ENCODE measurements around the gene CD22.

CD22 gene

DNA sequence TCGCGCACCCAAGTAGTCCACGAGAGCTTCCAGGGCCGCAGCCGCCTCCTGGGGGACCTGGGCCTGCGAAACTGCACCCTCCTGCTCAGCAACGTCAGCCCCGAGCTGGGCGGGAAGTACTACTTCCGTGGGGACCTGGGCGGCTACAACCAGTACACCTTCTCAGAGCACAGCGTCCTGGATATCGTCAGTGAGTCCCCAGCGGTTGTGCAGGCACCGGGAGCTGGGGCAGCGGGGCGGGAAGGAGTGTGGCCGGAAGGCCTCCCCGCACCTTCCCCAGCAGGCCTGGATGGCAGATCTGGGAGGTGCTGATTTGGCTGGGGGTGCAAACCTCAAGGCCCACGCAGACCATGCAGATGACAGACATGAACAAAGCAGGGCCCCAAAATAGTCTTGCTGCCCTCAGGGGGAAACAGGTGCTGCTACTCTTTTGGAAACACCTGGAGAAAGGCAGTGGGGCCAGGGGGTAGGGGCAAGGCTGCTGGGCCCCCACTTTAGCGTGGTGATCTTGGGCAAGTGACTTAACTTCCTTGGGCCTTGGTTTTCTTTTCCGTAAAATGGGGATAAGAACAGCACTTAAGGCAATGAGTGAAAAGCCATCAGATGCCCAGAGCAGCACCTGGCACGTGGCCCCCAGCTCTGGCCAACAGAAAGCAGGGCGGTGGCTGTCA lies 33.1 kb upstream of the CD22 start:
- peak; percentile 85 for DNase-seq (ENCODE audit: low spot score)

DNA sequence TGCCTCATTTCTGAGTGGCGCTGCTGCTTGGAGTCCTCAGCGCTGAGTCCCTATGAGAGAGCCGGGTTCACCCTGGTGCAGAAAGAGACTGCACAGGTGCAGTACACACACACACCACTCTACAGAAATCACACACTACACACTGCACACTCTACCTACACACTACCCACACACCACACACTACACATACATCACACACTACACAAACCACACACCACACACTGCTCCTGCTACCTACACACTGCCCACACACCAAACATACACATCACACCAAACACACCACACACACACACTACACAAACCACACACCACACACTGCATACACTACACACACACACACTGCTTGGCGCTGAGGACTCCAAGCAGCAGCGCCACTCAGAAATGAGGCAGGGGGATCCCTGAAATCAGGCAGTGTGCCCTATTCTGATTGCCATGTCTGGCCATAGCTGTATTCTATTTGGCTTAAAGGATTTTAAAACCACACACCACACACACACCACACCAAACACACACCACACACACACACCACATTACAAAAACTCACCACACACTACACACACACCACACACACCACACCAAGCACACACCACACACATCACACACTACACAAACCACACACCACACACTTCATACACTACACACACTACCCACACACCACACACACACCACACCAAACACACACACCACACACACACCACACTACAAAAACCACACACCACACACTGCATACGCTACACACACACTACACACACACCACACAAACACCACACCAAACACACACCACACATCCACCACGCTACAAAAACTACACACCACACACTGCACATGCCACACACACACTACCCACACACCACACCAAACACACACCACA lies 32.1 kb upstream of the CD22 start:
- peak; percentile 33 for DNase-seq (ENCODE audit: low spot score)

DNA sequence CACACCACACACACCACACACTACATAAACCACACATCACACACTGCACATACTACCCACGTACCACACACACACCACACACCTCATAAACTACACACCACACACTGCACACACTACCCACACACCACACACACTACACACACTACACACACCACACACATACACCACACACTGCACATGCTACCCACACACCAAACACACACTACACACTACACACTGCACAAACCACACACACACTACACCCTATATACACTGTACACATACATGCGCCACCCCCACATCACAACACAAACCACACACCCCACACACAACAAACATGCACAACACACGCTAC lies 31.5 kb upstream of the CD22 start:
- no peak for DNase-seq (ENCODE audit: low spot score)

- no peak for DNase-seq (ENCODE audit: low spot score)
These were observed 31.1 kb upstream of the CD22 start for GRCh38 chr19:35297922-35298321.

GRCh38 chr19:35298561-35298972 lies 30.4 kb upstream of the CD22 start:
- no peak for DNase-seq (ENCODE audit: low spot score)

DNA sequence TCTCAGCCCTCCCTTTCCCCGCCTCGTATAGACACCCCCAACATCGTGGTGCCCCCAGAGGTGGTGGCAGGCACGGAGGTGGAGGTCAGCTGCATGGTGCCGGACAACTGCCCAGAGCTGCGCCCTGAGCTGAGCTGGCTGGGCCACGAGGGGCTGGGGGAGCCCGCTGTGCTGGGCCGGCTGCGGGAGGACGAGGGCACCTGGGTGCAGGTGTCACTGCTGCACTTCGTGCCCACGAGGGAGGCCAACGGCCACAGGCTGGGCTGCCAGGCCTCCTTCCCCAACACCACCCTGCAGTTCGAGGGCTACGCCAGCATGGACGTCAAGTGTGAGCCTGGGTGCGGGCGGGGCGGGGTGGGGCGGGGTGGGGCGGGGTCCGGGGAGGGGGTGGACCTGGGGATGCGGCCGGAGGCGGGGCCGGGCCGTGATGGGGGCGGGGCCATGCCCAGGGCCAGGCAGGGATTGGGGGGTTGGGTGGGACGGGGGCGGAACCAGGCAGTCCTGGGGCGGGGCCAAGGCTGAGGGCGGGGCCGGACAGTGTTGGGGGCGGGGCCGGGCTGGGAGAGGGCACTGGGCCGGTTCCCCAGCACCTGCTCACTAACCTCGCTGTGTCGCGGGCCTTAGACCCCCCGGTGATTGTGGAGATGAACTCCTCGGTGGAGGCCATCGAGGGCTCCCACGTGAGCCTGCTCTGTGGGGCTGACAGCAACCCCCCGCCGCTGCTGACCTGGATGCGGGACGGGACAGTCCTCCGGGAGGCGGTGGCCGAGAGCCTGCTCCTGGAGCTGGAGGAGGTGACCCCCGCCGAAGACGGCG lies 29.3 kb upstream of the CD22 start:
- DNase-seq (ENCODE audit: low spot score) = peak; percentile 57

DNA sequence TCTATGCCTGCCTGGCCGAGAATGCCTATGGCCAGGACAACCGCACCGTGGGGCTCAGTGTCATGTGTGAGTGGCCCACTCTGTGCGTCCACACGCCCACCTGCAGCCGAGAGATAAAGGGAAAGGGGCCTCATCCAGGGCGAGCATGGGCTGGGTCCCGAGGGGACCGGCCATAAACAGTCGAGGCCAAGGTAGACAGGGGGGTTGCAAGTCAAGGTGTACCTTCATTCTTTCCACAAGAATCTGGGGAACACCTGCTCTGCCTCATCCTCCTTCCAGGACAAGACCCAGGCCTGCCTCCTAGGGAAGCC lies 28.7 kb upstream of the CD22 start:
- no peak for DNase-seq (ENCODE audit: low spot score)

GRCh38 chr19:35301961-35302360 lies 27.0 kb upstream of the CD22 start:
- DNase-seq (ENCODE audit: low spot score) = no peak

DNA sequence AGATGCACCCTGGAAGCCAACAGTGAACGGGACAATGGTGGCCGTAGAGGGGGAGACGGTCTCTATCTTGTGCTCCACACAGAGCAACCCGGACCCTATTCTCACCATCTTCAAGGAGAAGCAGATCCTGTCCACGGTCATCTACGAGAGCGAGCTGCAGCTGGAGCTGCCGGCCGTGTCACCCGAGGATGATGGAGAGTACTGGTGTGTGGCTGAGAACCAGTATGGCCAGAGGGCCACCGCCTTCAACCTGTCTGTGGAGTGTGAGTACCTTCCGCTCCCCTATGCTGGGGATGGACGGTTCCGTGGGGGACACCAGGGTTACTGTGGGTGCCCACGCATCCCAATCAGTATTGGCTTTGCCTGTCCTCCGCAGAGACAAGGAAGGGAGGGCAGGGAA lies 26.5 kb upstream of the CD22 start:
- DNase-seq (ENCODE audit: low spot score) = no peak

GRCh38 chr19:35303357-35303915 lies 25.6 kb upstream of the CD22 start:
- no peak for DNase-seq (ENCODE audit: low spot score)

- DNase-seq (ENCODE audit: low spot score) = no peak
These were observed 25.0 kb upstream of the CD22 start for GRCh38 chr19:35304036-35304435.

DNA sequence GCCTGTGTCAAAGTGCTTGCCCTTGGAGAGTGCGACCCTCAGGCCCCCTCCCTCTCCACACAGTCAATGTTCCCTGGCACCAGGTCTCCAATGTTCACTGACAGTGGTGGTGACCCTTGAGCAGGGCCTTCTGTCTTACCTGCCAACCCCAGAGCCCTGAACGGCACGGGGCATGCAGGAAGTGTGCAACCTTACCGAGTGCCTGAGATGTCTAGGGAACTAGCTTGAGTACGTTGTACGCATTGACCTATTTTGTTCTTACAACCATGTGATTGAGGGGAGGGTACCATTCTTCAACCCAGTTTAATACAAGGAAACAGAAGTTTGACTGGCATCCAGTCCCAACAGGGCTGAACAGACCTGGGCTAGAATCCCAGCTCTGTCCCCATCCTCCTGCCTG lies 23.8 kb upstream of the CD22 start:
- no peak for DNase-seq (ENCODE audit: low spot score)

DNA sequence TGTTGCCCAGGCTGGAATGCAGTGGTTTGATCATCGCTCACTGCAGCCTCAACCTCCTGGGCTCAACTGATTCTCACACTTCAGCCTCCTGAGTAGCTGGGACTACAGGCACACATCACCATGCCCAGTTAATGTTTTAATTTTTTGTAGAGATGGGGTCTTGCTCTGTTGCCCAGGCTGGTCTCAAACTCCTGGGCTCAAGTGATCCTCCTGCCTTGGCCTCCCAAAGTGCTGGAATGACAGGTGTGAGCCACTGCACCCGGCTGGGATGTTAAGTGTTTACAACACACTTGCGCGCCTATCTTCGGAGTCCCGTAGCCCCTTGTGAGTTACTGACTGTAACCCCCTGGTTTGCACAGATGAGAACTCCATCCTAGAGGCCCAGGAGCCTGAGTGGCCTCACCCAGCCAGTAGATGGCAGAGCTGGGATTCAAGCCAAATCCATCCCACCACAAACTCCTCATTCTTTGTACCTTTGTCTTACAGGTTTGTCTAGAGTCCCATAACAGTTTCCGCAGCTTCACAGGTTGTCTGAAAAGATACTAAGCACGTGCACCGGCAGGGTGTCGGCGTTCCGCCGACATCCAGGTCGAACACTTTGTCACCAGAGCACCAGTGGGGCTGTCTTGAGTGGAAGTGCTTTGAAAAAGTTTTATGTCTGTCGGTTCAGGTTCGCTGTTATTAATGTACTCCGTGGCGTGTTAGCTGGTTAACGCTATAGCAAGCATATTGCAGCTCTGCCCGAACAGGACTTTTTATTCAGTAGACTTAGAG lies 22.3 kb upstream of the CD22 start:
- DNase-seq (ENCODE audit: low spot score) = peak; percentile 36

GRCh38 chr19:35307931-35308330 lies 21.1 kb upstream of the CD22 start:
- no peak for DNase-seq (ENCODE audit: low spot score)

- no peak for DNase-seq (ENCODE audit: low spot score)
These were observed 20.1 kb upstream of the CD22 start for GRCh38 chr19:35308910-35309309.

- DNase-seq (ENCODE audit: low spot score) = no peak
These were observed 19.3 kb upstream of the CD22 start for GRCh38 chr19:35309481-35310279.

GRCh38 chr19:35310331-35310730 lies 18.7 kb upstream of the CD22 start:
- DNase-seq (ENCODE audit: low spot score) = no peak

DNA sequence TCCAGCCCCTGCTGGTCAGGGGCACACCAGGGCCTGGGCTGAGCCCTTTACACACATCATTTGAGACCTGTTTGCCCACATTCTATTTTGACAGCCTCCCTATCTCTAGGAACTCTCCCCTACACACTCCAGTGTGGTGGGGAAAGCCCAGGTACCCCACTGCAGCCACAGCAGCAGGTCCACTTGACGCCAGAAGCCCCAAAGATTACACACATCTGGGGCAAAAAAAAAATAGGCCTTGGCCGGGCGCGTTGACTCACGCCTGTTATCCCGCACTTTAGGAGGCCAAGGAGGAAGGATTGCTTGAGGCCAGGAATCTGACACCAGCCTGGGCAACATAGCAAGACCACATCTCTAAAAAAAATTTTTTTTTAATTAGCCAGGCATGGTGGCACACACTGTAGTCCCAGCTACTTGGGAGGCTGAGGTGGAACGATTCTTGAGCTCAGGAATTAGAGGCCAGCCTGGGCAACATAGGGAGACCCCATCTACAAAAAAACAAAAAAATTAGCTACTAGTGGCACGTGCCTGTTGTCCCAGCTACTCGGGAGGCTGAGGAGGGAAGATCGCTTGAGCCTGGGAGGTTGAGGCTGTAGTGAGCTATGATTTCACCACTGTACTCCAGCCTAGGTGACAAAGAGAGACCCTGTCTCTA lies 18.0 kb upstream of the CD22 start:
- DNase-seq (ENCODE audit: low spot score) = no peak

DNA sequence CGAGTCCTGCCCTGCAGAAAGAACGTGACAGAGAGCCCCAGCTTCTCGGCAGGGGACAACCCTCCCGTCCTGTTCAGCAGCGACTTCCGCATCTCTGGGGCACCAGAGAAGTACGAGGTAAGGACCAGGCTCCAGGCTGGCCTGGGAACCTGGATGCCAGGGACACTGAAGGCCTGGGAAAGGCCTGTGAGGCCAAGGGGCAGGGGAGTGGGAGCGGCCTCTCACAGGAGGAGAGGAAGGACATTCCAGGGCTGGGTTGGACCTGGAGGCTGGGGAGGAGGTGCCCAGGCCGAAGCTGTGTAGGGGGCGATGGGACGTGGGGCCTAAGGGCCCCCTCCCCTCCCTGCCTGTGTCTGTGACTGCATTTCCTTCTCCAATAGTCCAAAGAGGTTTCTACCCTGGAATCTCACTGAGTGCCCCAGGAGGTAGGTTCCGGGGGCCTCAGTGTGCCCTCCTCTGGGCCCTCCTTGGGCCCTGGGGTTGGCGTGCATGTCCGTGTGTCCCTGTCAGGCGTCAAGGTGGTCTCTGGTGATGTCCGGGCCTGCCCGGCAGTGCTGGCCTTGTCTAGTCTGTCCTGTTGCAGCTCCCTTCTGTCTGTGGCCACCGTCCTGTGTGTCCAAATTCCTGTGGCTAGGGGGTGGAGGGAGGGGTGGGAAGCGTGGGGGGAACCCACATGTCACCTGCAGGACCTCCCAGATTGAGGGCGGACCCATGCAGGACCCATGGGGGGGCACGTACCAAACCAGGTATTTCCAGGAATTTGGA lies 16.9 kb upstream of the CD22 start:
- no peak for DNase-seq (ENCODE audit: low spot score)

DNA sequence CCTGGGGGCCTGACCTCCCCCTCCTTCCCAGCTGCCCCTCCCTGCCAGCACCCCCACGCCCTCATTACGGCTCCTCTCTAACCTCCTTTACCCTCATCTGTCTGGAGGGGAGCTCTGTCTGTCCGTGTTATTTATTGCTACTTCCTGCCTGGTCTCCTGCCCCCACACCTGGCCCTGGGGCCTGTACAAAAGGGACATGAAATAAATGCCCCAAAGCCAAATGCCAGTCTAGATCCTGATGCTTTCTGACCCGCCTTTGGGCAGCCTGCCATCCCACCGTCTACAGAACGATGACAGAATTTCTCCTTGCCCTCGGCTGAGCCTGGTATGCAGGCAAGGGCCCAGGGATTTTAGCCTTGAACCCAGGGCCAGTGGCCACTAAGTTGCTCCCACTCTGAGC lies 15.4 kb upstream of the CD22 start:
- no peak for DNase-seq (ENCODE audit: low spot score)
